SU-DHL-6 (cell line): ENCODE results near the gene NFATC4.

Source experiments
- H2AFZ ChIP-seq: fragments of 200-600 bp; sonication (generic); 2 replicates; pipeline ENCODE4 v1.6.1; 2014; ENCODE audit warnings: low read depth, mild to moderate bottlenecking, moderate library complexity, mixed read lengths, antibody characterized with exemption, low read length; ENCODE audit not compliant: severe bottlenecking
- H3F3A ChIP-seq: fragments of 200-600 bp; shearing (Covaris generic); 2 replicates; pipeline ENCODE4 v1.6.0; 2016; ENCODE audit warnings: antibody characterized with exemption, mild to moderate bottlenecking; ENCODE audit not compliant: insufficient read depth
- H3K27ac ChIP-seq: fragments of 200-600 bp; sonication (generic); 2 replicates; pipeline ENCODE4 v1.5.1; 2016; ENCODE audit warnings: low read depth, mild to moderate bottlenecking, low read length, moderate library complexity, mixed read lengths
- H3K27me3 ChIP-seq: fragments of 200-600 bp; sonication (generic), shearing (Covaris generic); 2 replicates; pipeline ENCODE4 v1.6.0; 2014; ENCODE audit warnings: mild to moderate bottlenecking, low read length
- H3K36me3 ChIP-seq: fragments of 200-600 bp; sonication (generic); 2 replicates; pipeline ENCODE4 v1.6.1; 2014; ENCODE audit warnings: mild to moderate bottlenecking, low read length, mixed read lengths
- H3K4me2 ChIP-seq: fragments of 300-600, 200-600 bp; shearing (Covaris generic), sonication (generic); 2 replicates; pipeline ENCODE4 v1.6.0; 2014; ENCODE audit warnings: low read length, low read depth, mild to moderate bottlenecking; ENCODE audit not compliant: poor library complexity, severe bottlenecking
- H3K4me3 ChIP-seq: fragments of 200-600 bp; sonication (generic); 2 replicates; pipeline ENCODE4 v1.5.1; 2014; ENCODE audit warnings: antibody characterized with exemption, low read length, mild to moderate bottlenecking, mixed read lengths; ENCODE audit not compliant: insufficient read depth, poor library complexity, severe bottlenecking
- H3K79me2 ChIP-seq: fragments of 200-600 bp; sonication (generic); 2 replicates; pipeline ENCODE4 v1.6.1; 2014; ENCODE audit warnings: mild to moderate bottlenecking, low read length, moderate library complexity; ENCODE audit not compliant: insufficient read depth
- H3K9ac ChIP-seq: fragments of 200-600 bp; sonication (generic); 2 replicates; pipeline ENCODE4 v1.7.0; 2014; ENCODE audit warnings: mild to moderate bottlenecking, low read length
- H3K9me2 ChIP-seq: fragments of 200-600 bp; sonication (generic); replicated peaks from 2 replicates; pipeline ENCODE4 v1.6.1; 2014; ENCODE audit warnings: low read length; ENCODE audit not compliant: insufficient read depth
- H3K9me3 ChIP-seq: fragments of 200-600 bp; sonication (generic); 2 replicates; pipeline ENCODE4 v1.6.1; 2014; ENCODE audit warnings: low read length, mixed read lengths; ENCODE audit not compliant: insufficient read depth
- H4K20me1 ChIP-seq: fragments of 200-600 bp; sonication (generic); 2 replicates; pipeline ENCODE4 v1.6.1; 2014; ENCODE audit warnings: low read depth, mild to moderate bottlenecking, antibody characterized with exemption, low read length, moderate library complexity, mixed read lengths
- CTCF ChIP-seq: fragments of 200-600 bp; sonication (generic); IDR thresholded peaks from one replicate; pipeline ENCODE4 v1.5.1; 2017; ENCODE audit warnings: antibody characterized with exemption, mild to moderate bottlenecking, low read length, moderate library complexity; ENCODE audit not compliant: insufficient read depth, poor library complexity, severe bottlenecking
- EZH2phosphoT487 ChIP-seq: fragments of 200-600 bp; sonication (generic), shearing (Covaris generic); conservative IDR thresholded peaks from 2 replicates; pipeline ENCODE4 v1.6.1; 2018; ENCODE audit warnings: mild to moderate bottlenecking, antibody characterized with exemption, low read length, moderate library complexity, mixed read lengths

The NFATC4 gene

GRCh38 chr14:24329736-24330135 is 38.2 kb upstream of the NFATC4 start:
- Histone ChIP-seq H3K27ac (no peak overlapping the region), H3K27me3 (no peaks in the 10 kb centered on the region), H3K9ac (no peak overlapping the region), H3K4me2 (no peak overlapping the region), H3K9me2 (no peaks in the 10 kb centered on the region), H4K20me1 (no peaks in the 10 kb centered on the region), H3F3A (no peaks in the 10 kb centered on the region), H3K36me3 (no peaks in the 10 kb centered on the region), H3K9me3 (no peaks in the 10 kb centered on the region), H3K4me3 (no peak overlapping the region), H2AFZ (no peak overlapping the region), H3K79me2 (no peaks in the 10 kb centered on the region)
- TF ChIP-seq EZH2phosphoT487 (no peak), CTCF (no peak)

- Histone ChIP-seq H3F3A (no peaks in the 10 kb centered on the region), H3K27me3 (no peaks in the 10 kb centered on the region), H3K9me2 (no peaks in the 10 kb centered on the region), H3K79me2 (no peaks in the 10 kb centered on the region), H2AFZ (no peak overlapping the region), H3K36me3 (no peaks in the 10 kb centered on the region), H3K4me3 (no peak overlapping the region), H3K4me2 (no peak overlapping the region), H3K27ac (no peak overlapping the region), H3K9me3 (no peaks in the 10 kb centered on the region), H4K20me1 (no peaks in the 10 kb centered on the region), H3K9ac (no peak overlapping the region)
- TF ChIP-seq EZH2phosphoT487 (no peak), CTCF (no peak)
Measured at GRCh38 chr14:24330973-24331674, 36.9 kb upstream of the NFATC4 start.

- Histone ChIP-seq H3K27me3 (no peaks in the 10 kb centered on the region), H3K27ac (no peak overlapping the region), H3K9me2 (no peaks in the 10 kb centered on the region), H2AFZ (no peak overlapping the region), H3K79me2 (no peaks in the 10 kb centered on the region), H3K9me3 (no peaks in the 10 kb centered on the region), H3K36me3 (no peaks in the 10 kb centered on the region), H3K4me3 (no peak overlapping the region), H4K20me1 (no peaks in the 10 kb centered on the region), H3K9ac (no peak overlapping the region), H3K4me2 (no peak overlapping the region), H3F3A (no peaks in the 10 kb centered on the region)
- no peak for TF ChIP-seq CTCF
- TF ChIP-seq EZH2phosphoT487: no peak
Measured at GRCh38 chr14:24331731-24332267, 36.2 kb upstream of the NFATC4 start.
